ENCODE measurements around the gene TMEM164.

The TMEM164 gene

GRCh38 chrX:110003167-110004156 is 548 bp downstream of the TMEM164 start:
- no peak for DNase-seq

- DNase-seq: no peak
These were observed 1.3 kb downstream of the TMEM164 start for GRCh38 chrX:110004215-110004614.

- DNase-seq: no peak
These were observed 1.9 kb downstream of the TMEM164 start for GRCh38 chrX:110004731-110005369.

GRCh38 chrX:110006161-110006560 is 3.2 kb downstream of the TMEM164 start:
- DNase-seq: no peak

GRCh38 chrX:110006821-110007375 is 4.0 kb downstream of the TMEM164 start:
- no peak for DNase-seq

GRCh38 chrX:110008011-110008635 is 5.2 kb downstream of the TMEM164 start:
- no peak for DNase-seq

GRCh38 chrX:110012818-110013485 is 10.0 kb downstream of the TMEM164 start:
- DNase-seq: no peak

GRCh38 chrX:110013968-110014367 is 11.1 kb downstream of the TMEM164 start:
- DNase-seq: no peak

- DNase-seq: no peak
These were observed 12.1 kb downstream of the TMEM164 start for GRCh38 chrX:110015032-110015431.

- DNase-seq: no peak
These were observed 13.0 kb downstream of the TMEM164 start for GRCh38 chrX:110015915-110016314.

GRCh38 chrX:110020536-110020935 is 17.6 kb downstream of the TMEM164 start:
- DNase-seq: no peak

GRCh38 chrX:110021258-110022022 is 18.5 kb downstream of the TMEM164 start:
- no peak for DNase-seq

GRCh38 chrX:110022599-110023448 is 19.9 kb downstream of the TMEM164 start:
- DNase-seq: no peak

GRCh38 chrX:110025395-110025794 is 22.5 kb downstream of the TMEM164 start:
- DNase-seq: no peak

- DNase-seq: peak; percentile 81 to 87
These were observed 23.4 kb downstream of the TMEM164 start for GRCh38 chrX:110026099-110026844.

- no peak for DNase-seq
These were observed 29.7 kb downstream of the TMEM164 start for GRCh38 chrX:110032534-110033147.

GRCh38 chrX:110034036-110034435 is 31.1 kb downstream of the TMEM164 start:
- peak in 1 of 2 donors; percentile 23 for DNase-seq

GRCh38 chrX:110036162-110037033 is 33.5 kb downstream of the TMEM164 start:
- DNase-seq: peak in 1 of 2 donors; percentile 29

Data from inflammatory macrophage (primary cell).